Adrenal gland (tissue), 12 donors: ENCODE data around the gene PCDHGB4. TPM values are rescaled to one million over a fixed set of nuclear protein-coding genes. Genes with fewer than 3 reads are reported as not detected.

Source experiments
- DNase-seq, 7 donors: peaks; one replicate each; pipeline ENCODE4 v3.0.0-alpha.2; 2019 to 2020
- H3K27ac ChIP-seq, 5 donors: fragments of 200-600 bp; sonication (generic) in 4 of 5; 1 replicate in 3 of 5; 2 replicates in 2 of 5; pipeline versions ENCODE4 v1.5.1 to v1.8.0; 2016 to 2020; ENCODE audit warnings: mild to moderate bottlenecking in 1 of 5
- H3K27me3 ChIP-seq: fragments of 200-600 bp; 2 replicates; pipeline ENCODE4 v1.8.0; 2021
- H3K36me3 ChIP-seq, 2 donors: fragments of 200-600 bp; replicated peaks in 1 of 2; 1 replicate in 1 of 2; 2 replicates in 1 of 2; pipeline versions ENCODE4 v1.5.1 to v1.8.0; 2018 to 2022
- H3K4me1 ChIP-seq, 2 donors: fragments of 200-600 bp; replicated peaks in 1 of 2; 1 replicate in 1 of 2; 2 replicates in 1 of 2; pipeline versions ENCODE4 v1.5.1 to v1.8.0; 2018 to 2021
- H3K4me3 ChIP-seq, 4 donors: fragments of 200-600 bp; sonication (generic) in 3 of 4; one replicate each; pipeline ENCODE4 v1.5.1; 2016 to 2018
- H3K9me3 ChIP-seq, 3 donors: fragments of 200-600 bp; sonication (generic) in 1 of 3; replicated peaks in 1 of 3; 1 replicate in 2 of 3; 2 replicates in 1 of 3; pipeline versions ENCODE4 v1.5.1 to v1.8.0; 2016 to 2021
- POLR2A ChIP-seq, 2 donors: fragments of 450-650 bp; IDR thresholded peaks; one replicate each; pipeline ENCODE4 v1.6.1; 2017; ENCODE audit warnings: antibody characterized with exemption in 2 of 2, mild to moderate bottlenecking in 2 of 2, moderate library complexity in 1 of 2
- WGBS, 4 donors: extraction: QIAGEN DNeasy Blood & Tissue Kit in 2 of 4; methylation state at CpG; one replicate each; pipeline versions ENCODE4 v1.1.5 to v1.1.7; 2013 to 2017; 5-methylcytosine and 5-hydroxymethylcytosine counted together
- intact Hi-C, 2 donors: fragments of 100-400 bp; cut with DNase I; formaldehyde crosslinking; loops; one replicate each; pipeline versions ENCODE4 v1.14.1 to v1.15.0; 2022 to 2023
- polyA plus RNA-seq, 3 donors: library from polyadenylated mRNA; stranded (reverse); fragments of 200-250 nt in 2 of 3; fragments of 350-450 nt in 1 of 3; fragmentation: Illumina TruSeq in 1 of 3; extraction: RNeasy Lipid Tissue Mini Kit (QIAGEN cat#74804) in 1 of 3; gene quantifications; one replicate each; pipeline ENCODE4 v1.2.3, GENCODE V29; 2013 to 2014
- total RNA-seq, 9 donors: library from RNA; depleted of rRNA in 4 of 9; stranded (reverse); fragments of >200 nt in 4 of 9; fragments of 120-200 nt in 1 of 9; fragmentation: NEBNext Ultra II Directional in 1 of 9; extraction: Animal tissue kit (Norgen Biotek cat#: 25700) in 1 of 9; gene quantifications; one replicate each; pipeline versions ENCODE4 v1.1.0 to v1.2.4, GENCODE V29; 2013 to 2023
- TF ChIP-seq, protein P1 (sequence below), 6 experiments: fragments of 450-650 bp in 4 of 6; fragments of 200-600 bp in 2 of 6; sonication (generic) in 1 of 6; IDR thresholded peaks; 1 replicate in 5 of 6; 2 replicates in 1 of 6; pipeline versions ENCODE4 v1.5.1 to v1.8.0; 2016 to 2021; ENCODE audit warnings: antibody characterized with exemption in 6 of 6, mild to moderate bottlenecking in 2 of 6, moderate library complexity in 1 of 6
- donor health status: healthy with polysubstance abuse.
- donor health status: Bipolar disorder and iron deficiency.
- donor health status: DM: yes; HTN: yes; CAD: no.
- donor health status: DM: no; HTN: no; CAD: no.
- donor health status: DM: no; HTN: no; CAD: no.
- donor health status: DM: yes; HTN: yes; CAD: no.

Gene PCDHGB4
- total and polyA plus RNA-seq, 12 donors: 0.27 to 9.1 (median 4.5) TPM

DNA sequence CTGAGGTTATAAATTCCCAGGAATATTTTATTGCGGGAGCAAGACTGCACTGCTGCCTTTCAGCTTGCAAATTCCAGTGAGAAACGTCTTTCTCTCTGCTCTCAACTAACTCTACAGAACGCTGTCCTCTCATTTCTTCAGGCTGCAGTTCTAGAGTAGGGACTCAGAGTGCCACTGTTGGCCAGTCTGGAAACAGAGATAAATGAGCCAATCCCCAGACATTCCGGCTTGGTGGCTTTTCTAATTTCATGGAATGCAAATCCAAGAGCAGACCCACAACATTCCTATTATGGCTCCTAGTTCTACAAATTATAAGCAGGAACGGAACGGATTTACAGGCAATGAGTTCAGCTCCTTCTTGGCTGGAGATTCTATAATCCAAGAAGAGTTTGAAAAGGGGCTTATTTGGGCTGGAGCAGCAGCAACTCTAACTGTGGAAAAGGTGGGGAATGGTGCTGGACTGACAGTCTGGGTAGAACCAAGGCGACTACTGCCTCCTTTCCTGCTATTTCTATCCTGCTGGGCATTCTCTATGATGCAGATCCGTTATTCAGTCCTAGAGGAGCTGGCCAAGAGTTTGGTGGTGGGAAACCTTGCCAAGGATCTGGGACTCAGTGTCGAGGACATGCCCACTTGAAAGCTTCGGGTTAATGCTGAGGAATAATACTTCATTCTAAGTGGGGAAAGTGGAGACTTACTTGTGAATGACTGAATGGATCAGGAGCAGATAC is 52.1 kb downstream of the PCDHGB4 start:
- Histone ChIP-seq H3K4me1 (no peaks in the 10 kb centered on the region), H3K36me3 (no peaks in the 10 kb centered on the region), H3K9me3 (peaks cover 0 to 4% (median 0%) of the 10 kb centered on the region in 3 donors), H3K4me3 (no peak overlapping the region), H3K27me3 (no peaks in the 10 kb centered on the region), H3K27ac (no peak overlapping the region)
- intact Hi-C loops: no loop called here
- TF ChIP-seq POLR2A (IDR thresholded peaks at IDR 0.05): no peak
- TF ChIP-seq, protein P1, sequence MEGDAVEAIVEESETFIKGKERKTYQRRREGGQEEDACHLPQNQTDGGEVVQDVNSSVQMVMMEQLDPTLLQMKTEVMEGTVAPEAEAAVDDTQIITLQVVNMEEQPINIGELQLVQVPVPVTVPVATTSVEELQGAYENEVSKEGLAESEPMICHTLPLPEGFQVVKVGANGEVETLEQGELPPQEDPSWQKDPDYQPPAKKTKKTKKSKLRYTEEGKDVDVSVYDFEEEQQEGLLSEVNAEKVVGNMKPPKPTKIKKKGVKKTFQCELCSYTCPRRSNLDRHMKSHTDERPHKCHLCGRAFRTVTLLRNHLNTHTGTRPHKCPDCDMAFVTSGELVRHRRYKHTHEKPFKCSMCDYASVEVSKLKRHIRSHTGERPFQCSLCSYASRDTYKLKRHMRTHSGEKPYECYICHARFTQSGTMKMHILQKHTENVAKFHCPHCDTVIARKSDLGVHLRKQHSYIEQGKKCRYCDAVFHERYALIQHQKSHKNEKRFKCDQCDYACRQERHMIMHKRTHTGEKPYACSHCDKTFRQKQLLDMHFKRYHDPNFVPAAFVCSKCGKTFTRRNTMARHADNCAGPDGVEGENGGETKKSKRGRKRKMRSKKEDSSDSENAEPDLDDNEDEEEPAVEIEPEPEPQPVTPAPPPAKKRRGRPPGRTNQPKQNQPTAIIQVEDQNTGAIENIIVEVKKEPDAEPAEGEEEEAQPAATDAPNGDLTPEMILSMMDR (IDR thresholded peaks at IDR 0.05): no peak
- no peak for DNase-seq
- WGBS, 4 donors: 67 to 73% (median 69%) methylated on average over 10 of the region's 10 CpGs

Other genes starting within 250 kb of the PCDHGB4 start
Only the 30 nearest of the 37 such genes appear.
- gene PCDHB9, start 200.5 kb upstream of the PCDHGB4 start, total RNA-seq: 1 to 10 TPM in 3 of 9 donors, under 1 TPM in 6; 0.28 to 2.2 (median 0.52) TPM
- gene PCDHB9, start 200.5 kb upstream of the PCDHGB4 start, polyA plus RNA-seq: 1 to 10 TPM in 1 of 3 donors, under 1 TPM in 2; 0.27 to 1.3 (median 0.80) TPM
- 1 to 10 TPM in 3 of 9 donors, under 1 TPM in 6; 0.18 to 2.3 (median 0.61) TPM for gene PCDHB10, start 195.3 kb upstream of the PCDHGB4 start, total RNA-seq
- 1 to 10 TPM in 1 of 3 donors, under 1 TPM in 2; 0.81 to 3.0 (median 0.88) TPM for gene PCDHB10, start 195.3 kb upstream of the PCDHGB4 start, polyA plus RNA-seq
- 1 to 10 TPM in 7 of 9 donors, under 1 TPM in 2; 0.12 to 7.1 (median 2.5) TPM for gene PCDHB11, start 188.1 kb upstream of the PCDHGB4 start, total RNA-seq
- gene PCDHB11, start 188.1 kb upstream of the PCDHGB4 start, polyA plus RNA-seq: under 1 TPM; 0.48 to 0.81 (median 0.67) TPM
- gene PCDHB12, start 179.0 kb upstream of the PCDHGB4 start, total RNA-seq: 1 to 10 TPM in 7 of 9 donors, under 1 TPM in 2; 0.50 to 3.4 (median 1.5) TPM
- under 1 TPM; 0.40 to 0.97 (median 0.47) TPM for gene PCDHB12, start 179.0 kb upstream of the PCDHGB4 start, polyA plus RNA-seq
- gene PCDHB13, start 173.8 kb upstream of the PCDHGB4 start, total RNA-seq: 1 to 10 TPM in 8 of 9 donors, under 1 TPM in 1; 0.72 to 7.2 (median 5.9) TPM
- gene PCDHB13, start 173.8 kb upstream of the PCDHGB4 start, polyA plus RNA-seq: 1 to 10 TPM; 1.3 to 5.4 (median 1.3) TPM
- 1 to 10 TPM; 1.7 to 7.7 (median 3.7) TPM for gene PCDHB14, start 164.4 kb upstream of the PCDHGB4 start, total RNA-seq
- gene PCDHB14, start 164.4 kb upstream of the PCDHGB4 start, polyA plus RNA-seq: 1 to 10 TPM; 1.9 to 4.1 (median 2.2) TPM
- 1 to 10 TPM in 7 of 9 donors, under 1 TPM in 2; 0.95 to 3.2 (median 1.4) TPM for gene PCDHB15, start 142.3 kb upstream of the PCDHGB4 start, total RNA-seq
- gene PCDHB15, start 142.3 kb upstream of the PCDHGB4 start, polyA plus RNA-seq: 1 to 10 TPM; 1.2 to 2.2 (median 1.4) TPM
- gene SLC25A2, start 83.6 kb upstream of the PCDHGB4 start, total RNA-seq: 1 to 10 TPM in 1 of 9 donors, under 1 TPM in 4, not detected in 4; 0.43 to 1.5 (median 0.53) TPM
- under 1 TPM in 2 of 3 donors, not detected in 1; 0.07 to 0.72 TPM for gene SLC25A2, start 83.6 kb upstream of the PCDHGB4 start, polyA plus RNA-seq
- gene TAF7, start 66.9 kb upstream of the PCDHGB4 start, total RNA-seq: 100 to 1,000 TPM in 1 of 9 donors, 10 to 100 TPM in 8; 38.0 to 111 (median 70.9) TPM
- gene TAF7, start 66.9 kb upstream of the PCDHGB4 start, polyA plus RNA-seq: 100 to 1,000 TPM in 1 of 3 donors, 10 to 100 TPM in 2; 23.9 to 132 (median 29.7) TPM
- under 1 TPM; 0.09 to 0.96 (median 0.28) TPM for gene PCDHGA1, start 57.2 kb upstream of the PCDHGB4 start, total RNA-seq
- under 1 TPM; 0.13 to 0.60 (median 0.32) TPM for gene PCDHGA1, start 57.2 kb upstream of the PCDHGB4 start, polyA plus RNA-seq
- gene PCDHGA2, start 48.9 kb upstream of the PCDHGB4 start, total RNA-seq: 1 to 10 TPM in 8 of 9 donors, under 1 TPM in 1; 0.91 to 6.1 (median 2.6) TPM
- gene PCDHGA2, start 48.9 kb upstream of the PCDHGB4 start, polyA plus RNA-seq: 1 to 10 TPM in 1 of 3 donors, under 1 TPM in 2; 0.27 to 2.1 (median 0.56) TPM
- gene PCDHGA3, start 43.9 kb upstream of the PCDHGB4 start, total RNA-seq: 1 to 10 TPM; 1.0 to 6.2 (median 3.0) TPM
- gene PCDHGA3, start 43.9 kb upstream of the PCDHGB4 start, polyA plus RNA-seq: 1 to 10 TPM in 1 of 3 donors, under 1 TPM in 2; 0.27 to 1.5 (median 0.80) TPM
- gene PCDHGB1, start 37.6 kb upstream of the PCDHGB4 start, total RNA-seq: 10 to 100 TPM in 2 of 9 donors, 1 to 10 TPM in 7; 1.6 to 16.1 (median 3.1) TPM
- gene PCDHGB1, start 37.6 kb upstream of the PCDHGB4 start, polyA plus RNA-seq: 1 to 10 TPM in 1 of 3 donors, under 1 TPM in 2; 0.20 to 2.2 (median 0.88) TPM
- 1 to 10 TPM in 8 of 9 donors, under 1 TPM in 1; 0.97 to 9.5 (median 4.3) TPM for gene PCDHGA4, start 32.7 kb upstream of the PCDHGB4 start, total RNA-seq
- 1 to 10 TPM in 1 of 3 donors, under 1 TPM in 2; 0.20 to 2.4 (median 0.64) TPM for gene PCDHGA4, start 32.7 kb upstream of the PCDHGB4 start, polyA plus RNA-seq
- gene PCDHGB2, start 27.7 kb upstream of the PCDHGB4 start, total RNA-seq: 1 to 10 TPM; 1.6 to 6.3 (median 3.4) TPM
- 1 to 10 TPM in 1 of 3 donors, under 1 TPM in 2; 0.10 to 1.8 (median 0.88) TPM for gene PCDHGB2, start 27.7 kb upstream of the PCDHGB4 start, polyA plus RNA-seq
- 1 to 10 TPM in 8 of 9 donors, under 1 TPM in 1; 0.42 to 5.9 (median 2.0) TPM for gene PCDHGA5, start 23.5 kb upstream of the PCDHGB4 start, total RNA-seq
- under 1 TPM; 0.24 to 0.80 (median 0.79) TPM for gene PCDHGA5, start 23.5 kb upstream of the PCDHGB4 start, polyA plus RNA-seq
- gene PCDHGB3, start 17.5 kb upstream of the PCDHGB4 start, total RNA-seq: 1 to 10 TPM; 1.4 to 7.1 (median 3.1) TPM
- gene PCDHGB3, start 17.5 kb upstream of the PCDHGB4 start, polyA plus RNA-seq: 1 to 10 TPM in 1 of 3 donors, under 1 TPM in 2; 0.03 to 1.0 (median 0.70) TPM
- 1 to 10 TPM; 1.8 to 6.6 (median 2.9) TPM for gene PCDHGA6, start 13.8 kb upstream of the PCDHGB4 start, total RNA-seq
- gene PCDHGA6, start 13.8 kb upstream of the PCDHGB4 start, polyA plus RNA-seq: 1 to 10 TPM in 2 of 3 donors, under 1 TPM in 1; 0.57 to 2.1 (median 1.4) TPM
- gene PCDHGA7, start 5.0 kb upstream of the PCDHGB4 start, total RNA-seq: 1 to 10 TPM in 8 of 9 donors, under 1 TPM in 1; 0.91 to 5.0 (median 1.9) TPM
- 1 to 10 TPM in 1 of 3 donors, under 1 TPM in 2; 0.37 to 1.4 (median 0.59) TPM for gene PCDHGA7, start 5.0 kb upstream of the PCDHGB4 start, polyA plus RNA-seq
- 1 to 10 TPM in 4 of 9 donors, under 1 TPM in 5; 0.06 to 4.0 (median 0.94) TPM for gene PCDHGA8, start 4.9 kb downstream of the PCDHGB4 start, total RNA-seq
- gene PCDHGA8, start 4.9 kb downstream of the PCDHGB4 start, polyA plus RNA-seq: under 1 TPM; 0.15 to 0.48 (median 0.17) TPM
- gene PCDHGB5, start 10.2 kb downstream of the PCDHGB4 start, total RNA-seq: 10 to 100 TPM in 5 of 9 donors, 1 to 10 TPM in 4; 5.2 to 15.3 (median 11.7) TPM
- gene PCDHGB5, start 10.2 kb downstream of the PCDHGB4 start, polyA plus RNA-seq: 1 to 10 TPM in 2 of 3 donors, under 1 TPM in 1; 0.40 to 4.5 (median 1.2) TPM
- 1 to 10 TPM; 1.5 to 8.6 (median 5.7) TPM for gene PCDHGA9, start 15.1 kb downstream of the PCDHGB4 start, total RNA-seq
- gene PCDHGA9, start 15.1 kb downstream of the PCDHGB4 start, polyA plus RNA-seq: 1 to 10 TPM in 2 of 3 donors, under 1 TPM in 1; 0.17 to 2.9 (median 1.3) TPM
- 10 to 100 TPM in 5 of 9 donors, 1 to 10 TPM in 4; 2.9 to 15.9 (median 11.5) TPM for gene PCDHGB6, start 20.3 kb downstream of the PCDHGB4 start, total RNA-seq
- 1 to 10 TPM in 2 of 3 donors, under 1 TPM in 1; 0.61 to 7.2 (median 1.5) TPM for gene PCDHGB6, start 20.3 kb downstream of the PCDHGB4 start, polyA plus RNA-seq
- gene PCDHGA10, start 25.3 kb downstream of the PCDHGB4 start, total RNA-seq: 1 to 10 TPM; 4.5 to 9.7 (median 7.7) TPM
- gene PCDHGA10, start 25.3 kb downstream of the PCDHGB4 start, polyA plus RNA-seq: 1 to 10 TPM in 2 of 3 donors, under 1 TPM in 1; 0.64 to 2.2 (median 1.5) TPM
- 10 to 100 TPM in 8 of 9 donors, 1 to 10 TPM in 1; 3.9 to 28.1 (median 17.9) TPM for gene PCDHGB7, start 30.0 kb downstream of the PCDHGB4 start, total RNA-seq
- gene PCDHGB7, start 30.0 kb downstream of the PCDHGB4 start, polyA plus RNA-seq: 1 to 10 TPM in 2 of 3 donors, under 1 TPM in 1; 0.88 to 8.2 (median 2.7) TPM
- gene PCDHGA11, start 33.4 kb downstream of the PCDHGB4 start, total RNA-seq: 1 to 10 TPM; 1.6 to 4.9 (median 3.2) TPM
- gene PCDHGA11, start 33.4 kb downstream of the PCDHGB4 start, polyA plus RNA-seq: 1 to 10 TPM in 2 of 3 donors, under 1 TPM in 1; 0.44 to 2.0 (median 1.4) TPM
- 10 to 100 TPM in 8 of 9 donors, 1 to 10 TPM in 1; 2.5 to 29.1 (median 13.9) TPM for gene PCDHGA12, start 42.8 kb downstream of the PCDHGB4 start, total RNA-seq
- 1 to 10 TPM in 2 of 3 donors, under 1 TPM in 1; 0.34 to 5.6 (median 3.8) TPM for gene PCDHGA12, start 42.8 kb downstream of the PCDHGB4 start, polyA plus RNA-seq
- gene PCDHGC3, start 88.3 kb downstream of the PCDHGB4 start, total RNA-seq: 100 to 1,000 TPM in 1 of 9 donors, 10 to 100 TPM in 7, 1 to 10 TPM in 1; 8.7 to 103 (median 76.5) TPM
- 100 to 1,000 TPM in 1 of 3 donors, 10 to 100 TPM in 2; 70.4 to 112 (median 90.9) TPM for gene PCDHGC3, start 88.3 kb downstream of the PCDHGB4 start, polyA plus RNA-seq
- 1 to 10 TPM in 8 of 9 donors, under 1 TPM in 1; 0.30 to 6.1 (median 1.8) TPM for gene PCDHGC4, start 97.3 kb downstream of the PCDHGB4 start, total RNA-seq
- 1 to 10 TPM in 1 of 3 donors, under 1 TPM in 2; 0.03 to 1.0 (median 0.53) TPM for gene PCDHGC4, start 97.3 kb downstream of the PCDHGB4 start, polyA plus RNA-seq
- 1 to 10 TPM in 7 of 9 donors, under 1 TPM in 2; 0.61 to 5.2 (median 3.0) TPM for gene PCDHGC5, start 101.4 kb downstream of the PCDHGB4 start, total RNA-seq
- gene PCDHGC5, start 101.4 kb downstream of the PCDHGB4 start, polyA plus RNA-seq: 1 to 10 TPM in 1 of 3 donors, under 1 TPM in 2; 0.10 to 1.1 (median 0.33) TPM